GM23338 (cell line): ENCODE measurements around the gene TEX36. TPM values are rescaled to one million over a fixed set of nuclear protein-coding genes. Genes with fewer than 3 reads are reported as not detected.

Experiments
- ATAC-seq: fragments of 200-7000 bp; cut with Tn5 transposase; 3 replicates; pipeline ENCODE4 v1.9.1; 2020
- DNase-seq: peaks from one replicate; pipeline ENCODE4 v3.0.0-alpha.2; 2015; ENCODE audit warnings: low spot score
- H2AFZ ChIP-seq: fragments of 200-600 bp; sonication (generic); 2 replicates; pipeline ENCODE4 v1.8.0; 2016; ENCODE audit warnings: antibody characterized with exemption, mild to moderate bottlenecking, moderate library complexity
- H3F3A ChIP-seq: fragments of 200-600 bp; sonication (generic); replicated peaks from 2 replicates; pipeline ENCODE4 v1.8.0; 2017; ENCODE audit warnings: antibody characterized with exemption, mixed run types, low read depth
- H3K27ac ChIP-seq: fragments of 200-600 bp; sonication (generic); 2 replicates; pipeline ENCODE4 v1.6.1; 2016; ENCODE audit warnings: low read depth
- H3K27me3 ChIP-seq: fragments of 200-600 bp; sonication (generic); 2 replicates; pipeline ENCODE4 v1.8.0; 2016; ENCODE audit warnings: mild to moderate bottlenecking, mixed run types, moderate library complexity; ENCODE audit not compliant: insufficient read depth
- H3K36me3 ChIP-seq: fragments of 200-600 bp; sonication (generic); 2 replicates; pipeline ENCODE4 v1.8.0; 2016; ENCODE audit warnings: mild to moderate bottlenecking; ENCODE audit not compliant: insufficient read depth
- H3K4me1 ChIP-seq: fragments of 200-600 bp; sonication (generic); 2 replicates; pipeline ENCODE4 v1.8.0; 2016; ENCODE audit warnings: mild to moderate bottlenecking, moderate library complexity; ENCODE audit not compliant: insufficient read depth
- H3K4me2 ChIP-seq: fragments of 200-600 bp; sonication (generic); 2 replicates; pipeline ENCODE4 v1.7.1; 2017; ENCODE audit warnings: mixed run types
- H3K4me3 ChIP-seq: fragments of 200-600 bp; sonication (generic); 2 replicates; pipeline ENCODE4 v1.6.1; 2016; ENCODE audit warnings: mixed run types
- H3K79me2 ChIP-seq: fragments of 200-600 bp; sonication (generic); replicated peaks from 2 replicates; pipeline ENCODE4 v1.8.0; 2017; ENCODE audit warnings: mild to moderate bottlenecking; ENCODE audit not compliant: insufficient read depth
- H3K9me2 ChIP-seq: fragments of 200-600 bp; sonication (generic); 2 replicates; pipeline ENCODE4 v1.8.0; 2017; ENCODE audit not compliant: insufficient read depth
- H4K20me1 ChIP-seq: fragments of 200-600 bp; sonication (generic); replicated peaks from 2 replicates; pipeline ENCODE4 v1.8.0; 2017; ENCODE audit warnings: mild to moderate bottlenecking; ENCODE audit not compliant: insufficient read depth
- H3K27ac Mint-ChIP-seq: 2 replicates; pipeline ENCODE4 v1.8.0; 2020; ENCODE audit warnings: inconsistent platforms, mild to moderate bottlenecking, moderate library complexity, mixed read lengths
- H3K27me3 Mint-ChIP-seq: 3 replicates; pipeline ENCODE4 v1.8.0; 2022; ENCODE audit warnings: low read depth, mild to moderate bottlenecking, moderate library complexity, mixed read lengths, inconsistent platforms; ENCODE audit not compliant: insufficient read depth, poor library complexity
- H3K36me3 Mint-ChIP-seq: 3 replicates; pipeline ENCODE4 v1.8.0; 2021; ENCODE audit warnings: low read depth, mild to moderate bottlenecking, inconsistent platforms, moderate library complexity, mixed read lengths
- H3K4me1 Mint-ChIP-seq: 3 replicates; pipeline ENCODE4 v1.8.0; 2020; ENCODE audit warnings: mild to moderate bottlenecking, inconsistent platforms, mixed read lengths
- H3K4me3 Mint-ChIP-seq: 3 replicates; pipeline ENCODE4 v1.8.0; 2021; ENCODE audit warnings: moderate library complexity, mild to moderate bottlenecking, inconsistent platforms, mixed read lengths
- H3K9me3 Mint-ChIP-seq: 3 replicates; pipeline ENCODE4 v1.8.0; 2020; ENCODE audit warnings: moderate library complexity, mild to moderate bottlenecking, inconsistent platforms, mixed read lengths
- CREB1 ChIP-seq: fragments of 250-450 bp; sonication (Bioruptor Pico); IDR thresholded peaks from 2 replicates; pipeline ENCODE4 v1.5.0; 2020; ENCODE audit warnings: low read depth, mild to moderate bottlenecking, moderate library complexity
- CTCF ChIP-seq, 2 experiments: fragments of 200-600 bp in 1 of 2; sonication (generic) in 1 of 2; conservative IDR thresholded peaks; 2 replicates each; pipeline versions ENCODE4 v1.5.1 to v1.6.1; 2016 to 2017; ENCODE audit warnings: antibody characterized with exemption in 2 of 2, low read depth in 2 of 2, mild to moderate bottlenecking in 2 of 2, moderate library complexity in 1 of 2
- ETS1 ChIP-seq: IDR thresholded peaks from 2 replicates; pipeline ENCODE4 v1.6.1; 2016; ENCODE audit warnings: antibody characterized with exemption
- EZH2 ChIP-seq: fragments of 200-600 bp; sonication (generic); IDR thresholded peaks from one replicate; pipeline ENCODE4 v1.8.0; 2017; ENCODE audit warnings: antibody characterized with exemption, mild to moderate bottlenecking, low read depth; ENCODE audit not compliant: unreplicated experiment
- EZH2phosphoT487 ChIP-seq: fragments of 200-600 bp; sonication (generic); IDR thresholded peaks from one replicate; pipeline ENCODE4 v1.8.1; 2018; ENCODE audit warnings: antibody characterized with exemption; ENCODE audit not compliant: unreplicated experiment
- JUNB ChIP-seq: IDR thresholded peaks from one replicate; pipeline ENCODE4 v1.6.1; 2016; ENCODE audit warnings: antibody characterized with exemption; ENCODE audit not compliant: unreplicated experiment
- NANOG ChIP-seq: IDR thresholded peaks from 2 replicates; pipeline ENCODE4 v1.6.1; 2016; ENCODE audit warnings: antibody characterized with exemption, borderline replicate concordance
- POLR2AphosphoS5 ChIP-seq: IDR thresholded peaks from 2 replicates; pipeline ENCODE4 v1.6.1; 2016; ENCODE audit warnings: antibody characterized with exemption, low read depth
- REST ChIP-seq: IDR thresholded peaks from one replicate; pipeline ENCODE4 v1.6.1; 2018; ENCODE audit warnings: antibody characterized with exemption; ENCODE audit not compliant: unreplicated experiment
- ZNF462 ChIP-seq: fragments of 250-450 bp; sonication (Bioruptor Pico); IDR thresholded peaks from 2 replicates; pipeline ENCODE4 v1.5.0; 2020; ENCODE audit warnings: mild to moderate bottlenecking, moderate library complexity
- polyA plus RNA-seq: library from polyadenylated mRNA; unstranded; fragments of >200 nt; fragmentation: Nextera tagmentation; extraction: Ambion mirVana; gene quantifications from 2 replicates; pipeline ENCODE4 v1.2.1, GENCODE V29; 2016
- total RNA-seq: library from RNA; depleted of rRNA; stranded (reverse); fragments of >200 nt; shearing (Covaris generic); gene quantifications from 2 replicates; pipeline ENCODE4 v1.2.3, GENCODE V29; 2014

Gene TEX36
- total and polyA plus RNA-seq, 2 experiments from 2014 or later = not detected

GRCh38 chr10:125693524-125693847 lies 10.5 kb upstream of the TEX36 start:
- Mint-ChIP-seq H3K27me3 (no peaks in the 10 kb centered on the region), H3K4me1 (peaks cover 3% of the 10 kb centered on the region; the same call in 1 of the 3 replicates), H3K36me3 (no peaks in the 10 kb centered on the region), H3K9me3 (no peaks in the 10 kb centered on the region), H3K27ac (no peak overlapping the region), H3K4me3 (no peak overlapping the region)
- TF ChIP-seq POLR2AphosphoS5 = no peak
- TF ChIP-seq ETS1 = no peak
- no peak for TF ChIP-seq JUNB
- no peak for TF ChIP-seq CTCF (conservative IDR thresholded peaks at IDR 0.05; ENCODE audit: low read depth in 2 of 2)
- TF ChIP-seq NANOG = no peak
- TF ChIP-seq REST = no peak
- TF ChIP-seq ZNF462 = no peak
- TF ChIP-seq CREB1 (CRISPR knock-in tag) = no peak
- no peak for TF ChIP-seq EZH2
- TF ChIP-seq EZH2phosphoT487 = no peak
- H3K36me3 ChIP-seq = no peaks in the 10 kb centered on the region
- no peaks in the 10 kb centered on the region for H3K4me1 ChIP-seq
- no peaks in the 10 kb centered on the region for H3K27me3 ChIP-seq
- H3K9me2 ChIP-seq = 0 out of 2 replicates have a peak, but pooled peaks cover 3% of the 10 kb centered on the region
- no peak overlapping the region; the same call in 1 of the 2 replicates for H2AFZ ChIP-seq
- no peaks in the 10 kb centered on the region for H3F3A ChIP-seq
- no peak overlapping the region for H3K4me3 ChIP-seq
- H4K20me1 ChIP-seq = no peaks in the 10 kb centered on the region
- H3K4me2 ChIP-seq = no peak overlapping the region
- DNase-seq (no peak), ATAC-seq (no peak)
- peak overlapping the region; percentile 32; the same call in 1 of the 2 replicates for H3K27ac ChIP-seq
- H3K79me2 ChIP-seq = no peaks in the 10 kb centered on the region
